KOPT-K1 (cell line): ENCODE results near the gene EIF2B4.
A peak's percentile ranks its signal among the peaks of the same experiment; 100 is the strongest.

Source experiments
- H3K27ac ChIP-seq: fragments of 200-600 bp; sonication (generic); 2 replicates; pipeline ENCODE4 v1.5.1; 2016; ENCODE audit warnings: antibody characterized with exemption, mild to moderate bottlenecking, low read depth, low read length; ENCODE audit not compliant: poor library complexity, severe bottlenecking
- H3K36me3 ChIP-seq: fragments of 200-600 bp; sonication (generic); 2 replicates; pipeline ENCODE4 v1.5.1; 2017; ENCODE audit warnings: antibody characterized with exemption, mild to moderate bottlenecking, low read length, moderate library complexity; ENCODE audit not compliant: insufficient read depth
- H3K9me3 ChIP-seq: fragments of 200-600 bp; sonication (generic); 2 replicates; pipeline ENCODE4 v1.5.1; 2017; ENCODE audit warnings: antibody characterized with exemption, low read length, mild to moderate bottlenecking; ENCODE audit not compliant: insufficient read depth, poor library complexity, severe bottlenecking

EIF2B4 gene

GRCh38 chr2:27370026-27370815, at the start of gene EIF2B4, which contains the start of gene SNX17:
Gene EIF2B4 (minus strand): TSS chr2:27370338. CDS start chr2:27370314, 24 bp downstream.
Gene SNX17 (plus strand): TSS chr2:27370616. CDS start chr2:27370744, 128 bp downstream.
- Histone ChIP-seq H3K36me3 (peaks cover 67% of the 10 kb centered on the region), H3K9me3 (no peaks in the 10 kb centered on the region), H3K27ac (peak within 1 kb of the TSS; percentile 85)

GRCh38 chr2:27416151-27416550, 46.0 kb upstream of the EIF2B4 start:
- no peak overlapping the region for H3K27ac ChIP-seq
- no peaks in the 10 kb centered on the region for H3K9me3 ChIP-seq
- H3K36me3 ChIP-seq, result no peaks in the 10 kb centered on the region

- Histone ChIP-seq H3K27ac (no peak overlapping the region), H3K9me3 (no peaks in the 10 kb centered on the region)
These were observed 42.4 kb upstream of the EIF2B4 start for GRCh38 chr2:27412419-27413152.

GRCh38 chr2:27409321-27410073, 39.4 kb upstream of the EIF2B4 start, which contains the start of gene PPM1G:
Gene PPM1G (minus strand): TSS chr2:27409591. CDS start chr2:27409422, 169 bp downstream.
- no peaks in the 10 kb centered on the region for H3K9me3 ChIP-seq
- H3K27ac ChIP-seq, result peak within 1 kb of the TSS; percentile 83
- peaks cover 29% of the 10 kb centered on the region for H3K36me3 ChIP-seq

More at GRCh38 chr2:27412419-27413152, 42.4 kb upstream of the EIF2B4 start:
- H3K36me3 ChIP-seq, result peaks cover 2% of the 10 kb centered on the region; the same call in 1 of the 2 replicates

- H3K36me3 ChIP-seq, result peaks cover 37% of the 10 kb centered on the region
- no peaks in the 10 kb centered on the region for H3K9me3 ChIP-seq
- peak overlapping the region; percentile 83 for H3K27ac ChIP-seq
These were observed 38.6 kb upstream of the EIF2B4 start for GRCh38 chr2:27408601-27409320.

GRCh38 chr2:27407798-27408491, 37.8 kb upstream of the EIF2B4 start:
- peak overlapping the region; percentile 83 for H3K27ac ChIP-seq
- H3K36me3 ChIP-seq, result peaks cover 45% of the 10 kb centered on the region
- H3K9me3 ChIP-seq, result no peaks in the 10 kb centered on the region

- H3K36me3 ChIP-seq, result peaks cover 67% of the 10 kb centered on the region
- H3K27ac ChIP-seq, result no peak overlapping the region
- H3K9me3 ChIP-seq, result no peaks in the 10 kb centered on the region
These were observed 30.4 kb upstream of the EIF2B4 start for GRCh38 chr2:27400348-27401135.

- Histone ChIP-seq H3K27ac (no peak overlapping the region), H3K9me3 (no peaks in the 10 kb centered on the region), H3K36me3 (peaks cover 61% of the 10 kb centered on the region)
These were observed 28.8 kb upstream of the EIF2B4 start for GRCh38 chr2:27398962-27399361.

- H3K36me3 ChIP-seq, result peaks cover 41% of the 10 kb centered on the region
- H3K27ac ChIP-seq, result no peak overlapping the region
- no peaks in the 10 kb centered on the region for H3K9me3 ChIP-seq
These were observed 23.1 kb upstream of the EIF2B4 start for GRCh38 chr2:27393225-27393624.

GRCh38 chr2:27390822-27391679, 20.9 kb upstream of the EIF2B4 start:
- H3K9me3 ChIP-seq, result no peaks in the 10 kb centered on the region
- H3K36me3 ChIP-seq, result peaks cover 54% of the 10 kb centered on the region
- H3K27ac ChIP-seq, result no peak overlapping the region

- peak overlapping the region; percentile 82 for H3K27ac ChIP-seq
- H3K36me3 ChIP-seq, result peaks cover 84% of the 10 kb centered on the region
- no peaks in the 10 kb centered on the region for H3K9me3 ChIP-seq
These were observed 11.5 kb upstream of the EIF2B4 start for GRCh38 chr2:27381577-27382181.
